Pancreas (tissue), 10 donors: Measurements from ENCODE around the gene CACYBP. TPM values are rescaled to one million over a fixed set of nuclear protein-coding genes. Genes with fewer than 3 reads are reported as not detected.

ENCODE experiments used
- ATAC-seq, 4 donors: fragments of 200-7000 bp; cut with Tn5 transposase; one replicate each; pipeline versions ENCODE4 v1.8.0 to v1.9.1; 2020; ENCODE audit warnings: mild to moderate bottlenecking in 4 of 4, moderate library complexity in 4 of 4
- DNase-seq, 6 donors: peaks; one replicate each; pipeline ENCODE4 v3.0.0-alpha.2; 2020
- FAIRE-seq: peaks from 2 replicates; lab custom pipeline; 2012; peaks lifted over from hg19 to GRCh38; lab: Jason Lieb, UNC
- H3K27ac ChIP-seq, 4 donors: fragments of 200-600 bp; sonication (generic); 1 replicate in 3 of 4; 2 replicates in 1 of 4; pipeline versions ENCODE4 v1.5.0 to v1.8.0; 2020
- H3K27me3 ChIP-seq, 4 donors: fragments of 200-600 bp; one replicate each; pipeline ENCODE4 v1.8.0; 2021
- H3K36me3 ChIP-seq, 3 donors: fragments of 200-600 bp; sonication (generic) in 1 of 3; one replicate each; pipeline versions ENCODE4 v1.5.0 to v1.8.0; 2020 to 2021
- H3K4me1 ChIP-seq, 3 donors: fragments of 200-600 bp; one replicate each; pipeline ENCODE4 v1.8.0; 2021
- H3K4me3 ChIP-seq, 4 donors: fragments of 200-600 bp; sonication (generic) in 2 of 4; one replicate each; pipeline versions ENCODE4 v1.5.0 to v1.8.0; 2020 to 2021
- H3K9me3 ChIP-seq, 4 donors: fragments of 200-600 bp; one replicate each; pipeline ENCODE4 v1.8.0; 2021
- CTCF ChIP-seq, 4 donors: fragments of 200-600 bp; sonication (generic) in 3 of 4; IDR thresholded peaks; one replicate each; pipeline versions ENCODE4 v1.5.0 to v1.8.0; 2021; ENCODE audit warnings: antibody characterized with exemption in 4 of 4
- WGBS, 2 donors: extraction: QIAGEN DNeasy Blood & Tissue Kit; methylation state at CpG; one replicate each; pipeline ENCODE4 v1.1.7; 2013; 5-methylcytosine and 5-hydroxymethylcytosine counted together
- intact Hi-C, 3 donors: fragments of 100-400 bp; cut with DNase I; formaldehyde crosslinking; loops; one replicate each; pipeline versions ENCODE4 v1.11.1 to v1.14.2; 2022
- polyA plus RNA-seq, 2 donors: library from polyadenylated mRNA; stranded (reverse); fragments of 200-250 nt; gene quantifications; one replicate each; pipeline ENCODE4 v1.2.3, GENCODE V29; 2013
- total RNA-seq, 6 donors: library from RNA; stranded (reverse); fragmentation: NEBNext Ultra II Directional in 4 of 6; extraction: Animal tissue kit (Norgen Biotek cat#: 25700) in 4 of 6; gene quantifications; one replicate each; pipeline versions ENCODE4 v1.2.1 to v1.2.4, GENCODE V29; 2021 to 2023
- donor health status: healthy with polysubstance abuse.
- donor health status: DM: no; HTN: no; CAD: no; lungs with moderate emphysema.
- donor health status: DM: no; HTN: no; CAD: no.
- donor health status: control.
- donor health status: control.
- donor health status: Bipolar disorder and iron deficiency.
- donor health status: DM: yes; HTN: yes; CAD: no.
- donor health status: DM: no; HTN: no; CAD: no.
- donor health status: DM: no; HTN: no; CAD: no.
- donor health status: DM: yes; HTN: yes; CAD: no.

Gene CACYBP
- total and polyA plus RNA-seq, 8 donors = 14.0 to 35.2 (median 25.7) TPM

GRCh38 chr1:175005085-175005783 is 5.5 kb downstream of the CACYBP start:
- no peak for TF ChIP-seq CTCF (IDR thresholded peaks at IDR 0.05)
- Histone ChIP-seq H3K4me1 (peaks cover 0 to 16% (median 9%) of the 10 kb centered on the region in 3 donors), H3K36me3 (peaks cover 0 to 17% (median 12%) of the 10 kb centered on the region in 3 donors), H3K27me3 (no peaks in the 10 kb centered on the region), H3K9me3 (no peaks in the 10 kb centered on the region), H3K27ac (no peak overlapping the region), H3K4me3 (no peak overlapping the region)
- FAIRE-seq (no peak), DNase-seq (no peak), ATAC-seq (no peak)
- WGBS, 2 donors = 91 to 95% methylated on average over 8 of the region's 8 CpGs
- intact Hi-C loops = no loop called here

- WGBS, 2 donors = 90 to 92% methylated on average over 10 of the region's 10 CpGs
- Histone ChIP-seq H3K36me3 (peaks cover 0 to 36% (median 22%) of the 10 kb centered on the region in 3 donors), H3K27ac (no peak overlapping the region), H3K4me1 (no peaks in the 10 kb centered on the region), H3K9me3 (no peaks in the 10 kb centered on the region), H3K4me3 (no peak overlapping the region), H3K27me3 (no peaks in the 10 kb centered on the region)
- TF ChIP-seq CTCF (IDR thresholded peaks at IDR 0.05) = no peak
- intact Hi-C loops = no loop called here
- ATAC-seq (no peak), DNase-seq (no peak), FAIRE-seq (no peak)
Measured at GRCh38 chr1:175009532-175009931, 9.8 kb downstream of the CACYBP start.

- H3K36me3 ChIP-seq = peaks cover 0 to 49% (median 22%) of the 10 kb centered on the region in 3 donors
- intact Hi-C loops = no loop called here
Measured at GRCh38 chr1:175013445-175013844, 13.7 kb downstream of the CACYBP start.

GRCh38 chr1:175015243-175015642 is 15.5 kb downstream of the CACYBP start:
- no peak overlapping the region for H3K4me3 ChIP-seq
- WGBS, 2 donors = 88 to 89% methylated on average over 4 of the region's 4 CpGs
- H3K27ac ChIP-seq = no peak overlapping the region
- no peak for DNase-seq
- H3K27me3 ChIP-seq = no peaks in the 10 kb centered on the region
- H3K4me1 ChIP-seq = no peaks in the 10 kb centered on the region
- FAIRE-seq = no peak
- no peaks in the 10 kb centered on the region for H3K9me3 ChIP-seq
- no peak for TF ChIP-seq CTCF (IDR thresholded peaks at IDR 0.05)
- ATAC-seq = no peak
- peaks cover 0 to 52% (median 21%) of the 10 kb centered on the region in 3 donors for H3K36me3 ChIP-seq
- intact Hi-C loops = no loop called here

More at GRCh38 chr1:175013445-175013844, 13.7 kb downstream of the CACYBP start:
- Histone ChIP-seq H3K27me3 (no peaks in the 10 kb centered on the region), H3K4me1 (no peaks in the 10 kb centered on the region), H3K9me3 (no peaks in the 10 kb centered on the region), H3K4me3 (no peak overlapping the region), H3K27ac (no peak overlapping the region)
- WGBS, 2 donors = 39 to 81% methylated on average over 1 of the region's 1 CpG
- FAIRE-seq = no peak
- peak in 1 of 4 donors; percentile 30 for ATAC-seq
- no peak for DNase-seq
- TF ChIP-seq CTCF (IDR thresholded peaks at IDR 0.05) = no peak

- intact Hi-C loops = no loop called here
- FAIRE-seq (no peak), ATAC-seq (no peak), DNase-seq (no peak)
- no peaks in the 10 kb centered on the region for H3K9me3 ChIP-seq
- H3K4me1 ChIP-seq = peaks cover 0 to 7% (median 0%) of the 10 kb centered on the region in 3 donors
- TF ChIP-seq CTCF (IDR thresholded peaks at IDR 0.05) = no peak
- peaks cover 0 to 28% (median 15%) of the 10 kb centered on the region in 3 donors for H3K36me3 ChIP-seq
- H3K27me3 ChIP-seq = no peaks in the 10 kb centered on the region
- 81 to 86% methylated on average over 3 of the region's 3 CpGs for WGBS, 2 donors
- H3K27ac ChIP-seq = no peak overlapping the region
- no peak overlapping the region for H3K4me3 ChIP-seq
Measured at GRCh38 chr1:175019524-175019923, 19.8 kb downstream of the CACYBP start.
